GM12892 (cell line): ENCODE measurements around the gene GAS1.

Experiments
- POLR2A ChIP-seq: IDR thresholded peaks from 2 replicates; pipeline ENCODE4 v1.6.1; 2011; ENCODE audit warnings: low read depth, low read length, control low read depth
- POLR2AphosphoS5 ChIP-seq: IDR thresholded peaks from 2 replicates; pipeline ENCODE4 v1.6.1; 2011; ENCODE audit warnings: low read depth, low read length, control low read depth
- TAF1 ChIP-seq: IDR thresholded peaks from 2 replicates; pipeline ENCODE4 v1.6.1; 2011; ENCODE audit warnings: low read depth, mild to moderate bottlenecking, control low read depth, low read length, borderline replicate concordance

DNA sequence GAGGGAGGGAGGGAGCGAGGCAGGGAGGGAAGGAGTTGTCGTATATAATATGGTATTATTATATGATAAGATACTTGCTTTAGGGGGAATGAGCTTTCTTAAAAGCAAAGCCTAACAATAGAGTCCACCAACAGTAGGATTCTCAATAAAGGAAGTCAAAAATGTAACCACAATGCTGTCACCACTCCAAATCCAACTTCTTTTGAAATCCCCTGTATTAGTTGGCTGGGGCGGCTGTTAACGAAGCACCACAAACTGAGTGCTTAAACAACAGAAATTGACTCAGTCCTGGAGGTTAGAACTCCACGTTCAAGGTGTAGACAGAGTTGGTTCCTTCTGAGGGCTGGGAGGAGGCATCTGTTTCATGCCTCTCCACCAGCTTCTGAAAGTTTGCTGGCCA, 23.1 kb downstream of the GAS1 start:
- TF ChIP-seq POLR2A (no peak), TAF1 (no peak), POLR2AphosphoS5 (no peak)
